ENCODE results near the gene GBF1.

Gene GBF1

DNA sequence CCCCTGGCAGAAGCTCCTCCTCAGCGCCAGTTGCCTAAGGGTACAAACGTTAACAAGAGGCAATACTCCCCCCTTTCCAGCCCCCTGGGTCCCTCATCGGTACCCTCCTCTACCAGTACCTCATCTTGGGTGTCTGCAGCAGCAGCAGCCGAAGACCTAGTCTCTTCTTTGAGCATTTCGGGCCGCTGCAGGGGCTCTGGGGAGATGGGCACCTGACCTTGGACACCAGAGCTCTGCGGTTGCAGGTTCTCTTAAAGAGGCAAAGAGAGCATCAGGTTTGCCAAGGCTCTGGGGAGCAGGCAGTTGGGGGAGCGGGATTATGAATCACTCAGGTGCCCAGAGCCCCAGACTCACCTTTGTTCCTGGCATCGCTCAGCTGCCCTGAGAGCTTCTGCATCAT lies 178.8 kb downstream of the GBF1 start:
- DNase-seq (ENCODE audit: low read depth in 3 of 3): no peak

DNA sequence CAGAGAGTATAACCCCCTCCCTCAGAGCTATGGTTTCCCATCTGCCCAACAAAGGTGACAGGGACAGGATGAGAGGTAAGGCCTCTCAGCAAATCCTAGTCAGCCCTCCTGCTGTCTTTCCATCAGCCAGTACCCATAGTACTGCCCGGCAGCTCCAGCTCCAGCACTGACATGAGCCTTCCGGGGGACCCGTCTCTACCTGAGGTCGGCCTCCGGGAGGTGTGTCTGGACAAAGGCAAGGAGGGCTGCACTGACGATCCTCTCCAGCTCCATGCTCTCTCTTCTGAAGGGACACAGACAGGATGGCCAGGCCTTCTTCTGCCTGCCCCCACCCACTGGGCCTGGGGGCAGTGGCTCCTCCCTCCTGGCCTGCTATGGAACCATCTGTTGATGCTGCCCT lies 179.6 kb downstream of the GBF1 start:
- no peak for DNase-seq (ENCODE audit: low read depth in 3 of 3)

DNA sequence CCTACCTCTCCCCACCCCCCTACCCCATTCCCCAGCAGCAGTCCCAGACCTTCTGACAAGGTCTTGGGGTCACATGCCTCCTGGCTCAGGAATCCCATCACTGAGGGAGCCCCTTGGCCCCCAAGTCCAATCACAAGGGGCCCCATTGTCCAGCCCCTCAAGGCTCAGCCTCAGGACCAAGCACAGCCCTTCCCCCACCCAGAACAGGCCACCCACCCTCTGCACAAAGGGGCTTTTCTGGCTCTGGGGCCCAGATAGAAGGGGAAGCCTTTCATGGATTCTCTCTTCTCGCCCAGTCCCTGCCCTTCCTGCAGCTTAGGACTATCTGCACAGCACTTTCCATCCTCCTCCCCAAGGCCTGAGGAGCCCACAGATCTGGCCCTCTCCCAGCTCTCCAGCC lies 180.1 kb downstream of the GBF1 start:
- DNase-seq (ENCODE audit: low read depth in 3 of 3): no peak

DNA sequence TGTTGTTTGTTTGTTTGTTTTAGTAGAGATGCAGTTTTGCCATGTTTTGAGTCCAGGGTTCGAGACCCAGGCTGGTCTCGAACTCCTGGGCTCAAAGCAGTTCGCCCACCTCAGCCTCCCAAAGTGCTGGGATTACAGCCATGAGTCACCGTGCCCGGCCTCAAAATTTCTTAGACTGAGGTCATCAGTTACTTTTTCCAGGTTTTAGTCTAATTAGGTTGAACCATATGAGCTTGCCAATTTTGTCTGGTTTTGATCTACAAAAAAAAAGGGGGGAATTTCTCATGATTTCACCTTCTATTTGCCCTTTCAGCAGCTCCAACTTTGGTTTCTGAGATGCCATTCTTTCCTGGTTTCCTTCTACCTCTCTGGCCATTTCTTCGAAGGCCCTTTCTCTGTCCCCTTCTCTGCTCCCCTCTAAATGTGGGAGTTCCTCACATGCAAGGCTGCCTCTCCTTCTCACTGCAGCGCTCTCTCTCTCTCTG lies 181.5 kb downstream of the GBF1 start:
- no peak for DNase-seq (ENCODE audit: low read depth in 3 of 3)

DNA sequence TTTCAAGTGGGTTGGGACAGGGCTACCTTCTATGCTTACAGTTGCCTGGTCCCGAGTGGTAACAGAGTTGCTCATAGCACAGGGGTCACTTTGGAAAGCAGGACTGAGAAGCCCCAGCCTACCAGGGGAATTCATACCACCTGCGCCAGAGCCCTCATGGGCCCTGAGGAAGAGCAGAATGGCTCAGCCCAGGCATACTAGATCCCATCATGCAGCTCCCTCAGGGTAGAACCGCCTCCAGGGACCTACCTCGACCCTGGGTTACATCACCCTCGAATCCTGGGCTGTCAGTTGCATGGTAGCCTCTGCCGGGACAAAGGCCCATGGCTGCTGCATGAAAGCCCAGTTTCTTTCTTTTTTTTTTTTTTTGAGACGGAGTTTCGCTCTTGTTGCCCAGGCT lies 184.1 kb downstream of the GBF1 start:
- DNase-seq (ENCODE audit: low read depth in 3 of 3): no peak

DNA sequence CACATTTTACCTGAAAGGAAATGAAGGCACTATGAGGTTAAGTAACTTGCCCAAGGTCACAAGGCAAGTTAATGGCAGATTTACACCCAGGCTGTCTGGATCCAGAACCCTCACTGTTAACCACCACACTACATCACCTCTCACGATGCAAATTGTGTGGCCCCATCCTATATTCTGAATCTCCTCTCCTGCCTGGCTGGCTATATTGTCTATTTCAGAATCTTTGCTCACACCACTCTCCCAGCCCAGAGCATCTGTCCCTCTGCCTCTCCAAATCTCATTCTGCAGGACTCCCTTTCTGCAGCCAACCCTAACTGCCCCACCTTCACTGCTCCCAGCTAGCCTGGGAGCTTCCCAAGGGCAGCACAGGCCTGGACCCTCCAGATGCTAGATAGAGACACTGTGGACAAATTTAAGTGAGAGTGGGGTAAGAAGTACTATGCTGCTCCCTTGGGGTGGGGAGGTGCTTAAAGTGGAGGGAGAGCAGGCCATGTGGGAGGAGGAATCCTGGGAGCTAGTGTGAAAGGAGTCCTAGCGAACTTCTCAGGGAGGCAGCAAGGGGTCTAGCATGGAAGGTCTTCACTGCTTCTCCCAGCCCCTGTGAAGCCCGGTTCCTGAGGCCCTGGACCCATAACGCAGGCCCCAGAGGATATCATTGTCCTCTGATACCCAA lies 186.3 kb downstream of the GBF1 start:
- no peak for DNase-seq (ENCODE audit: low read depth in 3 of 3)
